GM12865 (cell line): ENCODE data around the gene KCNT1.

Experiments
- DNase-seq: peaks from one replicate; pipeline ENCODE4 v3.0.0; 2010; ENCODE audit warnings: low read depth
- H3K4me3 ChIP-seq: 2 replicates; pipeline ENCODE4 v1.5.1; 2011; ENCODE audit warnings: mild to moderate bottlenecking, low read depth, low read length, control low read depth
- TF ChIP-seq, protein P1 (sequence below): IDR thresholded peaks from 2 replicates; pipeline ENCODE4 v1.5.1; 2011; ENCODE audit warnings: low read length, control low read depth, low read depth, inconsistent platforms; ENCODE audit not compliant: insufficient read depth; ENCODE audit errors: missing control alignments

Gene KCNT1

DNA sequence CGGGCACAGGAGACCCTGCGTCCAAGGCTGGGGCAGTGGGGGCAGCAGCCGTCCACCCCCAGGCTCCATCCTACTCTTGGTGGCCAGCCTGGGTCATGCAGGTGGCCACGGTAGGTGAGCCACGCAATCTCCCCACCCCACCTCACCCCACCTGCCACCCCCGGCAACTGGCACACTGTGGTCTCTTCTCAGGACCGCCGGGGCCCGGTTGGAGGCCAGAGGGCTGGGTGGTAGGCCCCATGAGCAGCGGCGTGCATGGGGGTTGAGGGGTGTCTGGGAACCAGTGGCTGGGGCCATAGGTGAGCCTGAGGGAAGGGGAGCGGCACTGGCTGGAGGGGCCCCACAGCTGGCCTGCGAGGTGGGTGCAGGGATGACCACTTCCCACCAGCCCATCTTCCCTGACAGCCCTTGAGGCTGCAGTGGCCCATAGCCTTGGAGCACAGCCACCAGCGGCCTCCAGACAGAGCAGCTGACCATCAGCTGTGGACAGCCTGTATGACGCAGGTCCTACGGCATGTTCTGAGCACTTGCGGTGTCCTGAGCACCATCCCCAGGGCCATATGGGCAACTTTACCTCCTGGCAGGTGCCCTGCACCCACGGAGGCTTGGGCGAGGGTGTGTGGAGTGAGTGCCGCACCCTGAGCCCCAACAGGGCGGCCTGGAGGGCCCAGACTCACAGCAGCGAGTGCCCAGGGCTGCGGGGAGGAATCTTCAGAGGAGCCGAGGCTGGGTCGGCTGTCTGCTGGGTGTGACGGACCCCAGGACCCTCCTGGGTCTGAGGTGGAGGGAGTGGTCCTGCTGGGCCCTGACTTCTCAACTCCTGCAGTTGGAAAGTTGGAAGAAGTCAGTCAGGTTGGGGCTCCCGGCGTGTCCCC, 47.4 kb downstream of the KCNT1 start:
- no peak overlapping the region for H3K4me3 ChIP-seq
- no peak for DNase-seq
- TF ChIP-seq, protein P1, sequence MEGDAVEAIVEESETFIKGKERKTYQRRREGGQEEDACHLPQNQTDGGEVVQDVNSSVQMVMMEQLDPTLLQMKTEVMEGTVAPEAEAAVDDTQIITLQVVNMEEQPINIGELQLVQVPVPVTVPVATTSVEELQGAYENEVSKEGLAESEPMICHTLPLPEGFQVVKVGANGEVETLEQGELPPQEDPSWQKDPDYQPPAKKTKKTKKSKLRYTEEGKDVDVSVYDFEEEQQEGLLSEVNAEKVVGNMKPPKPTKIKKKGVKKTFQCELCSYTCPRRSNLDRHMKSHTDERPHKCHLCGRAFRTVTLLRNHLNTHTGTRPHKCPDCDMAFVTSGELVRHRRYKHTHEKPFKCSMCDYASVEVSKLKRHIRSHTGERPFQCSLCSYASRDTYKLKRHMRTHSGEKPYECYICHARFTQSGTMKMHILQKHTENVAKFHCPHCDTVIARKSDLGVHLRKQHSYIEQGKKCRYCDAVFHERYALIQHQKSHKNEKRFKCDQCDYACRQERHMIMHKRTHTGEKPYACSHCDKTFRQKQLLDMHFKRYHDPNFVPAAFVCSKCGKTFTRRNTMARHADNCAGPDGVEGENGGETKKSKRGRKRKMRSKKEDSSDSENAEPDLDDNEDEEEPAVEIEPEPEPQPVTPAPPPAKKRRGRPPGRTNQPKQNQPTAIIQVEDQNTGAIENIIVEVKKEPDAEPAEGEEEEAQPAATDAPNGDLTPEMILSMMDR: no peak

DNA sequence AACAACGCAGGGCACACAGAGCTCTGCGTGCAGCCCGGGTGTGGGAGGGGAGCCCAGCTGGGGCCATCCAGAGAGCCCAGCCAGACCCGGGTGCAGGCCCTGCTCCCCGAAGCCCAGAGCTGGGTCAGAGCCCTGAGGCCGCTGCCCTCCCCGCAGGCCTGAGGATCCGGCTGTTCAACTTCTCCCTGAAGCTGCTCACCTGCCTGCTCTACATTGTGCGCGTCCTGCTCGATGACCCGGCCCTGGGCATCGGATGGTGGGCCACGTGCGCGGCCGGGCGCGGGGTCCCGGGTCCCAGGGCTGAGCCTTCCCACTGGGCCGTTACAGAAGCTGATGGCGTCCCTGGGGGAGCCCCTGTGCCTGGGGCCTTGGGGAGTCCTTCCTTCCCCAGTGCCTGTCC, 48.8 kb downstream of the KCNT1 start:
- DNase-seq: no peak
- TF ChIP-seq, protein P1: no peak
- no peak overlapping the region for H3K4me3 ChIP-seq

DNA sequence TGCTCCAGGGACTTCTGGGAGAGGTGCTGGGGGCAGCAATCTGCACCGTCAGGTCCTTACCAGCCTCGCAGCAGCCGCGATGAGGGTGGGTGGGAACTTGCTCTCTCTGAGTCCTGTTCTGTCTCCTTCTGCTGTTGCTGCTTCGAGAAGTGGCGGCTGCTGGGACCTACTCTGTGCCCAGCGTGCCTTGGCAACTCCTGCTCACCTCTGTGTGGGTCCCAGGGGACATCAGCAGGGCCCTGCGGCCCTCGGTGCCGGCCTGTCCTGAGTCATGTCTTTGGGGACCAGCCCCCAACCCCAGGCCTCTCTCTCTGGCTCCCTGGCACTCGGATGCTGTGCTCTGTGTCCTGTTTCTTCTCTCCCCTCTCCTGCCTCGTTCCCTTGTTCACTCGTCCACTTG, 49.5 kb downstream of the KCNT1 start:
- no peak for DNase-seq
- TF ChIP-seq, protein P1: no peak
- H3K4me3 ChIP-seq: no peak overlapping the region

DNA sequence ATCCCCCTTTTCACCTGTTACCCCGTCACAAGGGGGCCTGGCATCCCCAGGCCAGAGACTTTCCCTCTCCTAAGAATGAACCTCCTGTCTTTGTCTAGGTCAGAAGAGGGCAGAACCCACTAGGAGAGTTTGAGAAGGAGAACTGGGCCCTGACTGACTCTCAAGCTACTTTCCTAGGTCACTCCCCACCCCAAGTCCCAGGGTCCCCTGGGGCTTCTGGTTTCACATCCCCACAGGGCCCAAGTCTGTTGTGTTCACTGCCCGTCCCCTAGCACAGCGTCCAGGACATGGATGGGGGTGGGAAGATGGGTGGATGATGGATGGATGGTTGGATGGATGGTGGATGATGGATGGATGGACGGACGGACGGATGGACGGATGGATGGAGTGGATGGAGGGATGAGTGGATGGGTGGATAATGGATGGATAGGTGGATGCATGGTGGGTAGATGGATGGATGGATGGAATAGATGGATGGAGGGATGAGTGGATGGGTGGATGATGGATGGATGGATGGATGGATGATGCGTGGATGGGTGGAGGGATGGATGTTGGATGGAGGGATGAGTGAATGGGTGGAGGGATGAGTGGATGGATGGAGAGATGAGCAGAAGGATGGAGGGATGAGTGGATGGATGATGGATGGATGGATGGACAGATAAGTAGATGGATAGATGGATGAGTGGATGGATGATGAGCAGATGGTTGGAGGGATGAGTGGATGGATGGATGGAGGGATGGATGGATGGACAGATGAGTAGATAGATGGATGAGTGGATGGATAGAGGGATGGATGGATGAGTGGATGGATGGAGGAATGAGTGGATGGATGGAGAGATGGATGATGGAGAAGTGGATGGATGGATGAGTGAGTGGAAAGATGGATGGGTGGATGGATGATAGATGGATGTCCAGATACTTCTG, 50.6 kb downstream of the KCNT1 start:
- no peak for DNase-seq
- TF ChIP-seq, protein P1: no peak
- H3K4me3 ChIP-seq: no peak overlapping the region

DNA sequence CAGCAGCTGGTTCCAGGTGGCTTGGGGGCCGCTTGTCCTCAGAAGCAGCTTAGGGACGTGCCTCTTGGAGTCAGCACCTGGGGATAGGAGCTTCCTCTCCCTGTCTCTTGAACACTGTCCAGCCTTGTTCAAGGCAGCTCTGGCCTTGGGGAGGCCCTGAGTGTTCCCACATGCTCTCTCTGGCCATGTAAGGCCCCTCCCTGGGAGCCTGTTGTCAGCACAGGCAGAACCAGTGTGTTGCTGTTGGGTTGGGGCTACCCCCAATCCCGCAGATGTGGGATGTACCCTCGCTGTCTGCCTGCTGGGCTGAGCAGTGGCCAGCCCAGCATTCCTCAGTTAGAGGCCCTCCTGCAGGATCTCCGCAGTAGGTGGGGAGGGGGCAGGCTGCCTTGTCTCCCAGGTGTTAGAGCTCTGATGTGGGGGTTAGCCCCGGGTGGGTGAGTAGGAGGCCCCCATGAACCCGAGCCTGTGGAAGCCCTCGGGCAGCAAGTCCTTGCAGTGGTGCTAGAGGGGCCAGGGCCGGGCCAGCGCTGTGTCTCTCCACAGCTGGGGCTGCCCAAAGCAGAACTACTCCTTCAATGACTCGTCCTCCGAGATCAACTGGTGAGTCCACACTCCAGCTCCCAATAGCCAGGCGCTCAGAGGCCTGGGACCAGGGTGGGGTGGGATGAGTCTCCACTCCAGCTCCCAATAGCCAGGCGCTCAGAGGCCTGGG, 51.6 kb downstream of the KCNT1 start:
- H3K4me3 ChIP-seq: no peak overlapping the region
- TF ChIP-seq, protein P1: no peak
- no peak for DNase-seq

DNA sequence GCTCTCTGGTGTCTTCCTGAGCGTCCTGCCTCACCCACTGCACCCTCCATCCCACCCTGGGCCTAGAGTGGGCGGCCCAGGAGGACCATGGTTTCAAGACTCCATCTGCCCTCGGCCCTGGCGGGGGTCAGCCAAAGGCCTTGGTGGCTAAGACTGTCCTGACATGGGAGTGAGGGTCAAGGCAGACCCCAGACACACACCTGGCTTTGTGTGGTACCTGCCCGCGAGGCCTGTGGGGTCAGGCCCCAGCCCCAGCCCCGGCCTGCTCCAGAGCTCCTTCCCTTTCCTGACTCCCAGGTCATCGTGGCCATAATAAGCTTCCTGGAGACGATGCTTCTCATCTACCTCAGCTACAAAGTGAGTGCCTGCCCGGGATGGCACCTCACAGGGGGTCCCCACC, 54.6 kb downstream of the KCNT1 start:
- no peak overlapping the region for H3K4me3 ChIP-seq
- TF ChIP-seq, protein P1: no peak
- no peak for DNase-seq
